Hematopoietic multipotent progenitor cell treated with erythropoietin and hydrocortisone succinate and interleukin-3 and kit ligand, for 6 days (in vitro differentiated cells): ENCODE results near the gene SORCS2.

Experiments
- DNase-seq: peaks from one replicate; pipeline ENCODE4 v3.0.0-alpha.2; 2015

The SORCS2 gene

GRCh38 chr4:7422151-7422897, 230.0 kb downstream of the SORCS2 start:
- no peak for DNase-seq

DNA sequence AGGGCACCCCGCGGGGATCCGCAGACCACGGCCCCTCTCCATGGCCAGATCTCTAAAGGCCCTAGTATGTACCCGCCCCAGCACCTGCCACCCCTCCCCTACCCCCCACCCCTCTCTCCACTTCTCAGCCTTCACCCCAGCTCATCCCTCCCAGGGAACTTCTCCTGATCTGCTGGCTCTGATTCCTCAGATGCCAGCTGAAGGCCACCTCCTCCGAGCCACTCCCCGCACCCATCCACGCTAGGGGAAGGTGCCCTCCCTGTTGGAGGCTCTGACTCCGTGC, 230.5 kb downstream of the SORCS2 start:
- DNase-seq = no peak

DNA sequence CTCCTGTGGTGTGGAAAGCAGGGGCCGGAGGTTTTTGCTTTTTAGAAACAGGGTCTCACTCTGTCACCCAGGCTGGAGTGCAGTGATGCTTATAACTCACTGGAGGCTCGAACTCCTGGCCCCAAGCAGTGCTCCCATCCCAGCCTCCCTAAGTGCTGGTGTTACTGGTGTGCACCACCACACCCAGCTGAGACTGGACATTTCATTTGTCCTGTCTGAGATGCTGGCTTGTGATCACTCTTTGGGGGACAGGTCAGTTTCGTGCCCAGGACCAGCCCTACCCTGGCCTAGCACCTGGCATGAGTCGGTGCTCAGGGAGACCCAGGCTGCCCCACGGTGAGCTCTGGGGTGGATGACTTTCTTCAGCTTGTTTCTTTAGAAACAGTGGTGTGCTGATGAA, 231.1 kb downstream of the SORCS2 start:
- DNase-seq = no peak

- DNase-seq = no peak
Measured at GRCh38 chr4:7423801-7424552, 231.6 kb downstream of the SORCS2 start.

DNA sequence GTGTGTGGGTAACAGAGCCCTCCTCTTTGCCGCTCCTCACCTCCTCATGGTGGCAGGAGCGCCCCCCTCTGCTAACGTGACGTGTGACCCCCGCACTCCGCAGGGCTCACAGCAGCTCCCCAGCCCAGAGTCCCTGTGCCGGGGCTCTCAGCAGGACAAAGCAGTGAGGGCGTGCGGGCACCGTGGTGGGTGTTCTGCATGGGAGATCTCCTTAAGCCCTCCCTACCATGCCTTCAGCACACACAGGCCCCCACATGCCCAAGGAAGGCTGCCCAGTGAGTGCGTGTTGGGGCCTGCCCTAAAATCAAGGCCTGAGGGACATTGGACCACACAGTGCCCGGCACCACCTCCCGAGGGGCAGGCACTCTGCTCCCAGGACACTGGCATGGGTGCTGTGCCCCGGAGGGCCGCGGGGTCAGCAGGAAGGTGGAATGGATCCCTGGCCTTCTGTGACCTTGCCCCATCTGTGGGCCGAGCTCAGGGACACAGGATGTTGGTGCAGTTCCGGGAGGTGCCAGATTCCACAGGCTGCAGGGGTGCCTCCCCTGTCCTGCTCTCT, 232.3 kb downstream of the SORCS2 start:
- DNase-seq = no peak

- DNase-seq = no peak
Measured at GRCh38 chr4:7425124-7425523, 232.8 kb downstream of the SORCS2 start.

DNA sequence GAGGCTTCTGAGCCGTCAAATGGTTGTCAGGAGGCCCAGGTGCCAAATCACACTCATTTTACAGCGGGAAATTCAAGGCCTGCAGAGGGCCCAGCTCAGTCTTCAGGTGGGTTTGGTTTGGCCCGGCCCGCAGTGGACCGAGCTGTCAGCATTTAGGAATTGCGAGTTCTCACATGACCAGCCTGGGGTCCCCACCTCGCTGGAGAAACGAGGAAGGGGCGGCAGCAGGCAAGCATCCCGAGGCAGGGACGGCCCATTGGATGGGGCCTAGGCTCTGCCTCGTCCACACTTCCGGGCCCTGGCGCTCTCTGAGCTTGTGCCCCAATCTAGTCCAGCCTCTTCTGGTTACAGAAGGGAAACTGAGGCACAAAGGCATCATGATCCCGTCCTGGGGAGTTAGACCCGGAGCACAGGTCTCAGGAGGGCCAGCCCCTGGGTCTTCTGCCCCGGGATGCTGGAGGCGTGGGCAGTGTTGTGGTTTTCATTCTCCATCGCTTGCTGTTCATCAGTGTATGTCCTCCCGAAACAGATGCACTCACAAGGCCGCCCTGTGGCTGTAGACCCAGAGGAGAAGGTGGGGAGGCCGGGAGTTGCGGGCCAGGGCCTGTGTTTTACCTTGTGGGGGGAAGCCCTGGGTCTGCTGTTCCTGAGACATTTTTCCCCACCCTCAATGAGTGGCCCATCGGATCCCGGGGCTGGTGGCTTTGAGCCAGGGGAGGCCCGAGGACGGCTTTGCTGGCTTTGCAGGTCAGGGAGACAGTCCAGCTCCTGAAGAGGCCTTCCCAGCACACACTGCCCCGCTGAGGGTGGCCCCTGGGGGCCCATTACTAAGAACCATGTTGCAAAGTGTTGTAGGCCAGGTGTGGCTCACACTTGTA, 233.5 kb downstream of the SORCS2 start:
- DNase-seq = no peak

- no peak for DNase-seq
Measured at GRCh38 chr4:7426525-7427171, 234.3 kb downstream of the SORCS2 start.

DNA sequence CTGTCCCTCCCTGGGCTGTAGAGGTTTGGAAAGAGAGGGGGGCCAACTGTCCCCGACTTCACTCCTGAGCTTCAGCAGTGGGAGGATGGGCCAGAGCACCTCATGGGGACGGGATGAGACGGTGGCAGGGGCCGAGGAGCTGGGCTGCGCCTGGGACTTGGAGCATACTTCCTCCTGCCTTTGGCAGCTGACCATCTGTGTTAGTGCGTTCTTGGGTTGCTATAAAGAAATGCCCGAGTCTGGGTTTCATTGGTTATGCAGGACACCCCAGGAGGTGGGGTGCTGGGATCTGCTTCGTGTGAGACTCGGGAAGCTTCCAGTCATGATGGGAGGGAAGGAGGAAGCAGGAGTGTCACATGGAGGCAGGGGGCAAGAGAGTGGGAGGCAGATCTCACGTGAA, 235.0 kb downstream of the SORCS2 start:
- no peak for DNase-seq

GRCh38 chr4:7427831-7428260, 235.5 kb downstream of the SORCS2 start:
- DNase-seq = no peak

DNA sequence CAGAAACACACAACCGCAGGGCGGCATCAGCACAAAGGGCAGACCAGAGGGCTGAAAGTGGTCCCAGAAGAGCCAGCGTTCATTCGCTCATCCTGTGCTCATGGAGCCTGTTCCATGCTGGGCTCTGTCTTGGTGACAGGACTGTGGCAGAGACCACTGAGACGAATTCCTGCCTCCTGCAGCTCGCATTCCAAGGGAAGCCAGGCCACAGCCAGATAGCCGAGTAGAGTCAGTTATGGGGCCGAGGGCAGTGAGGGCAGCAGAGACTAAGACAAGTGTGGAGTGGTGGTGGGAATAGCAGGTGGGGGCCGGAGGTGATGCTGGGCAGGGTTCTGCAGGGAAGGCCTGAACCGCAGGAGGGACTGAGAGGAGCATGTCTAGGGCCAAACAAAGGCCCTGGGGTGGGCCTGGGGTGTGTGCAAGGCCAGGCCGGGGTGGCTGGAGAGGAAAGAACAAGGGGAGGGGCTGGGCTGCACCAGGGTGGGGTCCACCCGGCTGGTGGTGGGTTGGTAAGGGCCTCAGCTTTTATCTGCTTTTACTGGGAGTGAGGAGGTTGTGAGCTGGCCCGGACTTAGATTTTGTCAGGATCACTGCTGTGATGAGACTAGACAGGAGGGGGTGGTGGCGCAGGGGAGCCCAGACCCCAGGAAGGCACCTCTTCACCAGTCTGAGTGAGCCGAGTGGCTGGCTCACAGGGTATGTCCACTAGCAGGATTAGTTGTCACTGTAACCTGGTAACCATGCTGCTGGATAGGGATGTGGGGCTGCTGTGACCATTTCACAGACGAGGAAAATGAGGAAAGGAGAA, 236.1 kb downstream of the SORCS2 start:
- DNase-seq = no peak

DNA sequence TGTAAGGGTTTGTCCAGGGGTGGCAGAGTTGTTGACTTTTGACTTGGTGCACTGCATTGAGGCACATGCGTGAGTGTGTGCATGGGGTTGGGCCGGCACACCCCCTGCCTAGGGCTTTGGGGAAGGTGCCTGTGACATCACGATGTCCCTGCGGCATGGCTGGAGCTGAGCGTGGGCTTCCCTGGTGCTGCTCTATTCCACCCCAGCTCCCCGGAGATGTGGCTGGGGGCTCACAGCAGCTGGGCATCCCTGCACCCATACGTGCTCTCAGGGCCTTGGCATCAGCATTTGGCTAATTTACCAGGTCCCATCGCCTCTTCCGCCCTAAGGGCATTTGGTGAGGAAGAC, 236.7 kb downstream of the SORCS2 start:
- DNase-seq = no peak

- no peak for DNase-seq
Measured at GRCh38 chr4:7429601-7430078, 237.3 kb downstream of the SORCS2 start.

DNA sequence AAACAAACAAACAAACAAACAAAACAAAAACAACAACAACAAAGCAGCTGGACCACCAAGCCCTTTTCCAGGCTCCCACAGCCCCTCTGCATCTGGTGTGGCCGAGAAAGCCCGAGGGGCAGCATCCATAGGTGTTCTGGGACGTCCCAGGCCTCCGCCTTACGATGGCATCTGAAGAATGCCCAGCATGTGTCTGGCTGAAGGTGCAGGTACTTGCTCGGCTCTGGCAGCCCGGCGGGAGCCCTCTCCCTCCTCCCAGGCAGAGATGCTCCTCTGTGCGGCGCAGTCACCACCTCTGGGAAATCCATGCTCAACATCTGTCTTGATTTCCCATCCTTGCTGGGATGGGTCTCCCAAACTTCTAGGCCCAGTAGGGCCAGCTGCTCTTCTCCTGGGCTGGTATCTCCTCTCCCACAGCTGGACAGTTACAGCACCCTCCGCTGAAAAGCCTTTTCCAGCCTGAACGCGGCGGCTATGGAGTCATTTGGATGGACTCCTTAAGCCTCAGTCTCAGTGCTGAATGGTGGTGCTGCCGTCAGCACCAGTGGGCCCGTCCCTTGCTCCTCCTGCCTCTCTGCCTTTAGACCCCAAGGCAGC, 238.1 kb downstream of the SORCS2 start:
- no peak for DNase-seq

GRCh38 chr4:7430965-7431695, 238.8 kb downstream of the SORCS2 start:
- DNase-seq = no peak

- DNase-seq = no peak
Measured at GRCh38 chr4:7431696-7432530, 239.6 kb downstream of the SORCS2 start.

DNA sequence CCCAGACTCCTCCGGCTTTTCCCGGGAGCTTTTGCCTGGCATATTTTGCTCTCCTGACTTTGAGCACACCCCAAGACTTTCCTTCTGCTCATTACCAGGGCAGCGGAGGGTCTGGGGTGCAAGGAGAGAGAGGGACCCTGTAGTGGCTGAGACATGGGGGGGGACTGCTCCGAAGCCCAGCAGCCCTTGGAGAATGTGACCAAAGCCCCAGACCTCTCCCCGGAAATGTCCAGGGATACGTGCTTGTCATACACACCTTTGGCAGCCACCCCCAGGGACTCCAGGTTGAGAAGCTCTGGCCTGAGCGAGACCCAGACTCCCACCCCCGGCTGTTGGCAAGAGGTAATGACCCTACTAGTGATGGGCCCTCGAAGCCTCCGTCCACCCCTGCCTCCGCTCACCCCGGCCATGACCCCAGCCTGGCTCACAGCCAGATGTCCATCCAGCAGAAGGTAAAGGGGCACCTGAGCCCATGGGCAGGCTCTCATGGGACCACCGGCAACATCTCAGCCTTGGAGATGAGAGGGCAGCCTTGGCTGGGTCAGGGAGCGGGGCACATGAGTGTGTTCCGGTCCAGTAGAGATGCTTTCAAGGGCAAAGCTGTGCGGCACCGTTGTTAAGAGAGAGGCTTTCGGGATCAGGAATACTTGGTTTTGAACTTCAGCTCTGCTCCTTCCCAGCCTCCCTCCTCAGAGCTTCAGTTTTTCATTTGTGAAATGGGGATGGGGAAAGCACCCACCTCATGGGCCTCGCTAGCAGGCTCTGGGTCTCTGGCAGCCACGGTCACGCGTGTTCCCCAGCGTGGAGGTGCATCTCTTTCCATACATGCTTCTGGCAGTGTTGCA, 240.4 kb downstream of the SORCS2 start:
- DNase-seq = no peak

DNA sequence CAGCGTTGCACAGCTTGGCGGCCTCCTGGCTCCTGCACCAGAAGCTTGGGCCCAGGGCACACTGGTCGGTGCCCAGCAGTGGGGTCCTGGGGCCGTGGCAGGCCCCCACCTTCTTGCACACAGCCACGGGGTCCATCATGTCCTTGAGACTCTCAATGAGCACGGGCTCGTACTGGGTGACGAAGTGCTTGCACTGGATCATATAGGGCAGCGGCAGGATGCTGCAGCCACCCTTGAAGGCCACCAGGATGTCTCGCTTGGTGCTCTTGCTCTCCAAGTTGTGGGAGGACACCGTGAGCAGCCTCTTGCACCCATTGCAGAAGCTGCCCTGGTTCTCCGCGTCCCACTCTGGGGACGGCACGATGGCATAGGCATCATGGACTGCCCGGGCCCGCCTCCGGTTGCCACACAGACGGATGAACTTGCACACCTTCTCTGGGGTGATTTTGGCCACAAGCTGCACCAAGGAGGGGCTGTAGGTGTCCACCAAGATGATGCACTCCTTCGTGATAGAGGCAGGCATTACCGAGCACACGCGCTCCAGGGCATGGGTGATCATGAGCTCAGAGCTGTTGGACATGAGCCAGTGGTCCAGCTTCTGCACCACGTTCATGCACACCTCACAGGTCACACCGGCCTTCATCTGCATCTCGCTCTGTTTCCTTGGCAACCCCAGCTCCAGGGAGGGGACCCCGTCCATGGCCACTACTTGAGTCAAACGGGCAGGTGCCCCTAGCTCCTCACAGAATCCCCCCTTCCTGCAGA, 241.2 kb downstream of the SORCS2 start:
- no peak for DNase-seq
